Measurements from ENCODE around the gene GRIP1. TPM values are rescaled to one million over a fixed set of nuclear protein-coding genes. Genes with fewer than 3 reads are reported as not detected.
"Not testable (repeated sequence)": the region's sequence is repeated elsewhere in the genome, so short reads cannot be mapped to it uniquely, and the experiment has no call there.

GRIP1 gene
- total RNA-seq, 1 experiment from 2014 or later = not detected

DNA sequence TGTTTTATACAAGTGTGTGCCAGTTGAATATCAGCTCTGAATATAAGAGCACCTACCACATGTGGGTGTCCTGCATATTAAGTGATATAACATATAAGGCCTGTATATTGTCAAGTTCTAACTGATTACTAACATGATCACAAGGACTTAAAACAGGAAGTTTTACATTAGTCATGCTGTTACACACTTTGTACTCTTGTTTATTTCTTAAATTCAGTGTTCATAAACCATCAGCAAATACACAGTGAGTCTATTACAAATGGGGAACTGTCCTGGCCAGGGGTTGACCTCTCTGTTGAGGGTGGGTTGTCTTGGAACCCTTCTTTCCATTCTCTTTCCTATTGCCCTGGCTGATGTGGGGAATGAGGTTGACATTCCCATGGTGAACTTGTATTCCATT, 357.4 kb downstream of the GRIP1 start:
- no peak for DNase-seq (ENCODE audit: low spot score)

DNA sequence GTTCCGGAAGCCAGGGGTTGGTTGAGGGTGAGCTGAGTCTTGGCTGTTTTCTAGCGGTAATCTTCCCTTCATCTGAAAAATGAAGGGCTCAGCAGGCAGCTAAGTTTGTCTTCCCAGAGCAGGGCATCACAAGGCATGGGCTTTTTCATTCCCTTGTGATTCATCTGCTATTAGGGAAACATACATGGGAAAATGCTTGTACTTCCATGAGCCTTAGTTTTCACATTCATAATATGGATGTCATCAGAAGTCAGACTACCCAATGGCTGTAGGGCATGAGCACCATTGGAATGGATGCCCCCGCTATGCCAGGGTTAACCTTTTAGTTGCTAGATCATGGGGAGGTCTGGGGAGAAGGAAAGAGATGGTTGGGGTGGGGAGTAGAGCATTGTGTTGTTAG, 357.9 kb downstream of the GRIP1 start:
- no peak for DNase-seq (ENCODE audit: low spot score)

DNA sequence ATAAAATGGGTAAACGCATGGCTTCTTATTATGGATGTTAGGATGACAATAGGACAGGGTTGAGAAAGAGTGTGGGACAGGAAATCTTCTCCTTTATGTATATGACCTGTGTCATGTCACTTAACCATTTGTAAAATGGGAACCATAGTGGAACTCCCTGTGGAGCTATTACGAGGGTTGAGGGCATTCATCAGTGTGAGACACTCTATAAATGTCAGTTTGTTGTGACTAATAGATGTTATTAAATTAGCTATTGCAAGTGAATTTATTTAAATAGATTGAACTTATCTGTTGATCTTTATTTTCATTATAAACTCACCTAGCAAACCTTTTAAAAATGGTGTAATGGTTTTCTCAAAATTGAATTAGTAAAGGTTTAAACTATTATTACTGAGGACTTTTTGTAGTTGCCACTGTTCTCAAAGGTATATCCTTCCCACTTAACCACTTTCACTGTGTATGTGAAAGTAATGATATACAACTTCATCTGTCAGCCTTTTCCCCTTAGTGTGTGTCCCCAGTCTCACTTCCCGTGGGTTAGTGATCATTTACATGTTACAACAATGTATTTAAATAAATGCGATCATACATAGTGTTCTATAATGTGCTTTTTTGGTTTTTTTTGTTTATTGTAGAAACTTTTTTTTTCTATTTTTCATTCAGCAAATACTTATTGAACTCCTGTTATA, 359.5 kb downstream of the GRIP1 start:
- no peak for DNase-seq (ENCODE audit: low spot score)

DNA sequence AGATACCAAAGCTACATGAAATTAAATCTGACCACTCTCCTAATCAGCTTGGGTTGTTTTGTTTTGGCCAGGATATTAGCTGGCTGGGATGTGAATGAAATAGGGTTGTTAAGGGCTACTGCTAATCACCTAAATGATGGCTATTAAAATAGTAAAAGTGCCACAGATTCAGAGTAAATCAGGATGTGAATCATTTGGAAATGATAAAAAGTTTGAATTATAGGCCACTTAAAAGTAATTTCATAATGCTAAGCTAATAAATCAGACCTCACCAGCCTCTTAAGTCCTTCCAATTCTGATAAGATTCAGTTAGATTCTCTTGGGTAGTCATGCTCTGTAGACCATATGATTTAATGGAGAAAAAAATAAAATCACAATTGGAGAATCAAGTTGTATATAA, 364.6 kb downstream of the GRIP1 start:
- no peak for DNase-seq (ENCODE audit: low spot score)

DNA sequence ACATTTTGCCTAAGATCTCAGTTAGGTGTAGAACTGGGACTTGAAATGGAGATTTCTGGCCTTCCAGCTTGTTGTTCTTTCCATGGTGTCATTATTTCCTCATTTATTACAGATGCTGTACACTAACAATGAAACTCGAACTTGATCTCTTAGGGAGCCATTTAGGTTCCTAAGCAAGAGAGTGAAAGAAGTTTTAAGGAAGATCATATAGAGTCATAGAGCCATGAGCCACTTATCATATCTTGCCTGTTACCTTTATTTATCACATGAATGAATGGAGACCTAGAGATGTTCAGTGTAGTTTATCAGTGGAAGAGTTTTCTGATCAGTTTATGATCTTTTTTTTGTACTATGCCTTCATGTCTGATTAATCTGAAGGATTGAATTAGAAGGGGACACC, 366.7 kb downstream of the GRIP1 start:
- DNase-seq (ENCODE audit: low spot score) = no peak

DNA sequence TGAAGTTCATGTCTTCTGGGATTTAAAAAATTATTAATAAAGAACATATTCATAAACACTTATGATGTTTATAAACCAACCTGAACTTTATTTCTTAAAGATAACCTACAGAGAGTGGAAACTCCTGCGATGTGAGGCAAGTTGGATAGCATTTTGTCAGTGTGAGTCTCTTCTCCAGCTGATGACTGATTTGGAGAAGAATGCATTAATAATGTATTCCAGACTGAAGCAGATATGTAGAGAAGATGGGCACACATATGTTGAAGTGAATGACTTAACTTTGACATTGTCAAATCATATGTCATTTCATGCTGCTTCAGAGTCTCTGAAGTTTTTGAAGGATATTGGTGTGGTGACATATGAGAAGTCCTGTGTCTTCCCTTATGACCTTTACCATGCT, 369.3 kb downstream of the GRIP1 start:
- DNase-seq (ENCODE audit: low spot score) = no peak

DNA sequence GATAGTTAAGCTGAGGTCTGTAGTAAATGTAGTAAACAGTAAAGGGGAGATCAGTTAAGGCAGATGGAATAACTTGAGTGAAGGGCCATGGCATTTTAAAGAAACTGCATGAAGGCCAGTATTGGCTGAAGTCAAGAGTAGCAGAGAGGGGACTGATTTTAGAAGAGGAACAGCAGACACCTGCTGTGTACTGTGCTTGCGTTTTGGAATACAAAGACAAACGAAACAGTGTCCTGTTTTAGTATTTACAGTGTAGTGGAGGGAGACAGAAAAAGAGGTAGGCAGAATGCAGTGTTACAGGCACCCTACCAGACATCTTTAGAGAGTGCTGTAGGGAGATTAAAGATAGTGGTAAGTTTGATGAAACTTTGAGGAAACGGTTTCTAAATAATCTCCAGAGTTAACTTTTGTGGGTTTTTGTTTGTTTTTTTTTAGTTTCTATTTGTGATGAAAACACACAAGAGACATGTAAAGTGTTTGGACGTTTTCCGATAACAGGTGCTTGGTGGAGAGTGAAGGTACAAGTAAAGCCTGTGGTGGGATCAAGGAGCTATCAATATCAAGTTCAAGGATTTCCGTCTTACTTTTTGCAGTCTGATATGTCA, 374.5 kb downstream of the GRIP1 start:
- no peak for DNase-seq (ENCODE audit: low spot score)

DNA sequence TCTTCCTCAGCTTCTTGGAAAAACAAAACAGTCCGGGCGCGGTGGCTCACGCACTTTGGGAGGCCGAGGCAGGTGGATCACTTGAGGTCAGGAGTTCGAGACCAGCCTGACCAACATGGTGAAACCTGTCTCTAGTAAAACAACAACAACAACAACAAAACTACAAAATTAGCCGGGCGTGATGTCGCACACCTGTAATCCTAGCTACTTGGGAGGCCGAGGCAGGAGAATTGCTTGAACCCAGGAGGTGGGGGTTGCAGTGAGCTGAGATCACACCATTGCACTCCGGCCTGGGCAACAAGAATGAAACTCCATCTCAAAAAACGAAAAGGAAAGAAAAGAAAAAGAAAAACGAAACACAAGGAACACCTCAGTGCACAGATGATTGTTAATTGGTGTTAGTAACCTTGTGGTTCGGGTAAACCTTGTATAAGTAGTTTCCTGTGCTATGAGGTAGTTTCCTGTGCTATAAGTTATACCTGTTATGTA, 375.5 kb downstream of the GRIP1 start:
- DNase-seq (ENCODE audit: low spot score) = not testable (repeated sequence)

DNA sequence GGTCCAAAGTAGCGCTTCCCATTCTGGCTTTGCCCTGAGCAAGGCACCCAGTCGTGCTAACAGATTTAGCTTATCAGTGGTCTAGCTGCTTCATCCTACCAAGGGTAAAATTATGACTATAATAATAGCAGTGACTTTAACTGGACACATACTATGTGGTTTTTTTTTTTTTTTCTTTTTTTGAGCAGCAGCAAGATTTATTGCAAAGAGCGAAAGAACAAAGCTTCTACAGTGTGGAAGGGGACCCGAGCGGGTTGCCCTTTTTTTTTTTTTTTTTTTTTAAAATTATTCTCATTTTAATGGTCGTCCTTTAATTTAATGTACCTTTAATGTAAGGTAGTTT, 376.1 kb downstream of the GRIP1 start:
- DNase-seq (ENCODE audit: low spot score) = no peak

DNA sequence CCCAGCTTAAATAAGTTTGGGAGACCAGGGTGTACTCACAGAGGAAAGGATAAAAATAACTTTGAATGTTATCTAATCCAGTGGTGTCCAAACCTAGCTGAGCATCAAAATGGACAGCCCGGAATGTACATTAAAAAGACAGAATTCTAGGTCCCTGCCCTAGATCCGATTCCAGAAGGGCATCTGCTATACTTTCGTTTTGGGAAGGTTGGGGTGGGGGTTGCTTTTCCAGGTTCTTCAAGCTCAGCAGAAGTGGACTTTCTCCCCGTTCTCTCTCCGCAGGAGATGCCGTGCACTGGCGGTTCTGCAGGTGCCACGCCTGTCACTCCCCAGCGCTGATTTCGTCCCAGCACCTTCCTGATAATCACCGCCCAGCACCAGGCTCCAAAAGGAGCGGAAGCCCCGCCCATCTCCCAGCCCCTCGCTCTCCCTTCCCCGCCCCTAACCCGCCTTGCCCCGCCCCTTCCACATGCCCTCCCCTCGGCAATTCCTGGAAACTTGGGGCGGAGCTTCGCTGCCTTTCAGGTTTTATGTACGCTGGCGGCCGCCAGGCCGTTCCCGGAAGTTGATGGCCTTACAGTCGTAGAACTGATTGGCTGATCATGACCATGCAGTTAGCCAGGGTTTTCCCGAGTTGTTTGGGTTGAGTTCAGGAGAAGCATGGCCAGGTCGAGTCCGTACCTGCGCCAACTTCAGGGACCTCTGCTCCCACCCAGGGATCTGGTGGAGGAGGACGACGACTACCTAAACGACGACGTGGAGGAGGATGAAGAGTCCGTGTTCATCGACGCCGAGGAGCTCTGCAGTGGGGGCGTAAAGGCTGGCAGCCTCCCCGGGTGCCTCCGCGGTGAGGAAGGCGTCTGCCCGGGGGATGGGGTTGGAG, 376.7 kb downstream of the GRIP1 start, which contains the start of gene HELB:
Gene HELB (plus strand): TSS at position 550 of the 883 bp plus-strand sequence. CDS start 111 bp downstream, at position 661.
- DNase-seq (ENCODE audit: low spot score) = peak; percentile 88

DNA sequence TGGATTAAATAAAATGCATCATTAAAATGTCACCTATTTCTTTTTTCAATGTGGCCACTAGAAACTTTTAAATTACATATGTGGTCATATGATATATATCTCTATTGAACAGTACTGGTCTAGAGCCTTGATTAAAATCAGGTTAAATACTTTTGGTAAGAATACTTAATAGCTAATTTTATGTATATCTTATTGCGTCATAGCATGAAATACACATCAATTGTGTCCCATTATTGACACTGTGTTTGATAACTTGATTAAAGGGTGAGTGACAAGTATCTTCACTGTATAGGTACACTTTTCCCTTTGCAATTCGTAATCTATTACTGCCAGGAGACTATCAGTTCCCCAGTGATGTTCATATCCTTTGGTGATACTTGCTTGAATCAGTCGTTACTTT, 381.0 kb downstream of the GRIP1 start:
- DNase-seq (ENCODE audit: low spot score) = no peak

Measured in A172 (cell line).